Measurements from ENCODE around the gene AGBL1. TPM values are rescaled to one million over a fixed set of nuclear protein-coding genes. Genes with fewer than 3 reads are reported as not detected.
"Not testable (repeated sequence)": the region's sequence is repeated elsewhere in the genome, so short reads cannot be mapped to it uniquely, and the experiment has no call there.

Gene AGBL1
- total and polyA plus RNA-seq, 9 donors = under 0.01 to 0.02 TPM; not detected in 7

DNA sequence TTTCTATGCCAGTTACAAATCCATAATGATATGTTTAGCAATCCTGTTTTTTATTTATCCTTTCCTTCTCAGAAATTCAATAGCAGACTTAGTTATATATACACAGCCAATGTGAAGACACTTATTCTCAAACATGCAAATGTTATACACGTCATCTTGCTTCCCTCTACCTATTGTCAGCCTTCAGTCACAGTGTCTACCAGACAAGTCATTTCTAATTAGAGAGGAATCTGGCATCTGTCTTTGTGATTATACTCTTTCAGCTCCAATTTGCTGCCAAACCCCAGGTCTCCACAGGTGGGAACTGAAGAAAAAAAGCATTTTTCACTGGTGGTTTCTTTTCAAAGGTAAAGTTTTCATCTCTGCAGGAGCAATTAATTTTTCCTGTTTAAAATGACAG lies 793.1 kb downstream of the AGBL1 start:
- DNase-seq = no peak
- 71 to 88% (median 74%) methylated on average over 1 of the region's 1 CpG for WGBS, 3 donors
- intact Hi-C loops (cut with DNase I) = no loop called here
- Histone ChIP-seq H3K9me3 (no peaks in the 10 kb centered on the region), H3K4me1 (ENCODE audit: insufficient read depth) (no peaks in the 10 kb centered on the region), H3K4me3 (no peak overlapping the region), H3K27ac (no peak overlapping the region), H3K36me3 (no peaks in the 10 kb centered on the region), H3K27me3 (no peaks in the 10 kb centered on the region)
- TF ChIP-seq, protein P1, sequence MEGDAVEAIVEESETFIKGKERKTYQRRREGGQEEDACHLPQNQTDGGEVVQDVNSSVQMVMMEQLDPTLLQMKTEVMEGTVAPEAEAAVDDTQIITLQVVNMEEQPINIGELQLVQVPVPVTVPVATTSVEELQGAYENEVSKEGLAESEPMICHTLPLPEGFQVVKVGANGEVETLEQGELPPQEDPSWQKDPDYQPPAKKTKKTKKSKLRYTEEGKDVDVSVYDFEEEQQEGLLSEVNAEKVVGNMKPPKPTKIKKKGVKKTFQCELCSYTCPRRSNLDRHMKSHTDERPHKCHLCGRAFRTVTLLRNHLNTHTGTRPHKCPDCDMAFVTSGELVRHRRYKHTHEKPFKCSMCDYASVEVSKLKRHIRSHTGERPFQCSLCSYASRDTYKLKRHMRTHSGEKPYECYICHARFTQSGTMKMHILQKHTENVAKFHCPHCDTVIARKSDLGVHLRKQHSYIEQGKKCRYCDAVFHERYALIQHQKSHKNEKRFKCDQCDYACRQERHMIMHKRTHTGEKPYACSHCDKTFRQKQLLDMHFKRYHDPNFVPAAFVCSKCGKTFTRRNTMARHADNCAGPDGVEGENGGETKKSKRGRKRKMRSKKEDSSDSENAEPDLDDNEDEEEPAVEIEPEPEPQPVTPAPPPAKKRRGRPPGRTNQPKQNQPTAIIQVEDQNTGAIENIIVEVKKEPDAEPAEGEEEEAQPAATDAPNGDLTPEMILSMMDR (IDR thresholded peaks at IDR 0.05) = no peak
- TF ChIP-seq POLR2A (IDR thresholded peaks at IDR 0.05) = no peak
- TF ChIP-seq EP300 (IDR thresholded peaks at IDR 0.05) = no peak

DNA sequence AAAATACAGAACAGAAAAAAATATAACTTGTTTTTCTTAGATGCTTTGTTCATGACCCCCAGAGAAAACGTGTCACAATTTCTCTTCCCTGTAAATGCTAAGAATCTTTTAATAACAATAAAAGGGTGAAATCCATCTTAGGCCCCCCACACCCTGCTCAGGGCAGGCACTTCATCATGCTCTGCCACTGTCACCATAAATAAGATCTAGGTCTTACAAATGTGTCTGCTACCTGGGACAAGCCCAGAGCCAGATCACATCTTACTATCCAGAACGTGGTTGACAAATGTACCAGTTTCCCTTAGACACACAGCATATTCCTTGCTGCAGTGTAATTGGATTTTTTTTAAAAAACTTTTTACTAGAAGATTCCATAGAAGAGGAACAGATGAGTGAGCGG lies 795.4 kb downstream of the AGBL1 start:
- DNase-seq = no peak
- WGBS, 3 donors = 60 to 80% (median 67%) methylated on average over 3 of the region's 3 CpGs
- H3K4me3 ChIP-seq = no peak overlapping the region
- H3K9me3 ChIP-seq = no peaks in the 10 kb centered on the region
- no peaks in the 10 kb centered on the region for H3K27me3 ChIP-seq
- no peaks in the 10 kb centered on the region for H3K36me3 ChIP-seq
- H3K4me1 ChIP-seq (ENCODE audit: insufficient read depth) = no peaks in the 10 kb centered on the region
- no peak for TF ChIP-seq EP300 (IDR thresholded peaks at IDR 0.05)
- TF ChIP-seq POLR2A (IDR thresholded peaks at IDR 0.05) = no peak
- TF ChIP-seq, protein P1 (IDR thresholded peaks at IDR 0.05) = no peak
- no peak overlapping the region for H3K27ac ChIP-seq
- intact Hi-C loops (cut with DNase I) = no loop called here

DNA sequence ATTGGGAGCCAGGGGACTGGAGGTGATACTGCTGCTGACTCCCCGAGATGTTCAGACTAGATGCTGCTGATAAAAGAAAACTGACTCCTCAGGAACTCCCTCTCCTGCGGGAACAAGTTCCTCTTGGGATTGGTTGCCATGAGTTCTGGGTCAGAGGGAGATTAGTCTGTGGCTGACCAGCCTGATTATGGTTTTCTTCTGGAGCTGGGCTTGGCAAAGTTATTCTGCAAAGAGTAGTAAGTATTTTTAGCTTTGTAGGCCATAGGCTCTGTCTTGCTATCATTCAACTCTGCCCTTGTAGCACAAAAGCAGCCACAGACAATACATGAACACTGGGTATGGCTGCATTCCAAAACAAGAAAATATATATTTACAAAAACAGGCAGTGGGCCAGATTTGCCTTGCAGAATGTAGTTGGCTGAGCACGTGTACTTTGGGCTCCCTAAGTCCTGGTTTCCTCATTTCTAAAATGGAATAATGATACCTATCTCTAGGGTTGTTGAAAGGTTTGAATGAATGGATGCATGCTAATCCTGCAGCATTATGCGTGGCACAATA lies 796.8 kb downstream of the AGBL1 start:
- no peaks in the 10 kb centered on the region for H3K27me3 ChIP-seq
- DNase-seq = no peak
- no peak overlapping the region for H3K27ac ChIP-seq
- intact Hi-C loops (cut with DNase I) = no loop called here
- no peak overlapping the region for H3K4me3 ChIP-seq
- no peaks in the 10 kb centered on the region for H3K36me3 ChIP-seq
- 56 to 68% (median 57%) methylated on average over 4 of the region's 4 CpGs for whole genome bisulfite sequencing, 3 donors
- TF ChIP-seq, protein P1 (IDR thresholded peaks at IDR 0.05) = no peak
- no peak for TF ChIP-seq EP300 (IDR thresholded peaks at IDR 0.05)
- H3K9me3 ChIP-seq = no peaks in the 10 kb centered on the region
- no peaks in the 10 kb centered on the region for H3K4me1 ChIP-seq (ENCODE audit: insufficient read depth)

DNA sequence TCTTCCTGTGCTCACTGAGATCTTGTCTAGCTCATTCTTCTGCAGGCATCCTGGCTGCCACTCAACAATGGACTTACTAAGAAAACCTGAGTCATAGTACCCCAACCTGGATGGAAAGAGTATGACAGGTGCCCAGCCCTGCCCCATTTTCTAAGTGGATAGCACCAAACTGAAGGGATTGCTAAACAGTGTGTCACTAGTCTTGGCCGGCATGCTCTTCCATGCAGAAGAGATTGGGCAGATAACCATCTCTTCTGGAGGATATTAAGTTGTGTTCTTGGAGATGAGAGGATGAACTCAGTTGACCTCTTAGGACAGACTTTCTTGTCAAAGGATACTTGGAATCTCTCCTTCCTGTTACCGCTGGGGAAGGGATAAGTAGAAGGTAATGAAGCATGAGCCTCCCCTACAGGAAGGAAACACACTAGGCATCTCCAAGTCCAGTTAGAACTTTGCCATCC lies 797.5 kb downstream of the AGBL1 start:
- WGBS, 3 donors = 81 to 85% (median 81%) methylated on average over 2 of the region's 2 CpGs
- intact Hi-C loops (cut with DNase I) = no loop called here
- no peaks in the 10 kb centered on the region for H3K4me1 ChIP-seq (ENCODE audit: insufficient read depth)

DNA sequence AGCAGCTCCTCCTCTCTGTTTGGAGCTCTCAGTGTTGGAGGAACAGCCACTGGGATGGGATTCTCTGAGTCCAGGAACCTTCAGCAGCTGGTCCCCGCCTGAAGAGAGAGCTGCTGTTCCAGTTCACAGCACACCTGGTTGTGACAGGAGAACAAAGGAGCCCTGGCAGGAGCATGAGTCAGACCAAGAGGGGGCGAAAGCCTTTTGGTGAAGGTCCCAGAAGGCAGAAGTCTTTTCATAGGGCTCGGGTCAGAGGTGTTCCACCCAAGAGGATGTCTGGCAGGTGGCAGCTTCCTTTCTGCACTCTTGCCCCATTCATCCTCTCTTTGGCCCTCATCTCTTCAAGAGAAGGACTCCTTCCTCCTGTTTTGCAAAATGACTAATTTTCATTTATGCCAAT lies 799.2 kb downstream of the AGBL1 start:
- H3K4me3 ChIP-seq; DNase-seq; H3K9me3 ChIP-seq; H3K27me3 ChIP-seq; H3K4me1 ChIP-seq (ENCODE audit: insufficient read depth); H3K27ac ChIP-seq; H3K36me3 ChIP-seq; intact Hi-C loops (cut with DNase I): not testable (repeated sequence)
- WGBS, 3 donors = 73 to 88% (median 84%) methylated on average over 3 of the region's 3 CpGs

More for the DNA sequence above, 797.5 kb downstream of the AGBL1 start:
- Histone ChIP-seq H3K27ac (no peak overlapping the region), H3K9me3 (no peaks in the 10 kb centered on the region), H3K36me3 (no peaks in the 10 kb centered on the region), H3K27me3 (no peaks in the 10 kb centered on the region), H3K4me3 (no peak overlapping the region)
- TF ChIP-seq, protein P1 (IDR thresholded peaks at IDR 0.05) = no peak
- no peak for TF ChIP-seq POLR2A (IDR thresholded peaks at IDR 0.05)
- TF ChIP-seq EP300 (IDR thresholded peaks at IDR 0.05) = no peak
- no peak for DNase-seq
